OCI-LY3 (cell line): ENCODE results near the gene HEATR5B.
"Not testable (repeated sequence)": the region's sequence is repeated elsewhere in the genome, so short reads cannot be mapped to it uniquely, and the experiment has no call there.

Experiments
- CTCF ChIP-seq: fragments of 200-600, 300-600 bp; sonication (generic); IDR thresholded peaks from 2 replicates; pipeline ENCODE4 v1.5.1; 2014; ENCODE audit warnings: antibody characterized with exemption, low read length, low read depth
- EZH2phosphoT487 ChIP-seq: fragments of 200-600 bp; shearing (Covaris generic); IDR thresholded peaks from 2 replicates; pipeline ENCODE4 v1.6.1; 2018; ENCODE audit warnings: antibody characterized with exemption, mixed run types, low read depth

GRCh38 chr2:36945240-36945639 lies 138.9 kb downstream of the HEATR5B start:
- TF ChIP-seq CTCF, EZH2phosphoT487: not testable (repeated sequence)
